HG03060 (cell line): ENCODE data around the gene GGA1.
A peak's percentile ranks its signal among the peaks of the same experiment; 100 is the strongest.

ENCODE experiments used
- ATAC-seq: cut with Tn5 transposase; IDR thresholded peaks from one replicate; pipeline ENCODE4 v1.9.1; 2021; ENCODE audit warnings: low read depth, moderate number of reproducible peaks; ENCODE audit not compliant: unreplicated experiment

GGA1 gene

GRCh38 chr22:37608477-37609239 is at the start of gene GGA1:
GGA1 (plus strand) TSS chr22:37608834; CDS start chr22:37608861, 27 bp downstream.
- ATAC-seq = peak; percentile 72

GRCh38 chr22:37559521-37559900 is 49.1 kb upstream of the GGA1 start:
- ATAC-seq = no peak

GRCh38 chr22:37559901-37560607 is 48.6 kb upstream of the GGA1 start, which contains the start of gene CDC42EP1:
CDC42EP1 (plus strand) TSS chr22:37560480; CDS start chr22:37566350, 5,870 bp downstream.
- no peak for ATAC-seq

- ATAC-seq = no peak
Observed at GRCh38 chr22:37560608-37561211, 47.9 kb upstream of the GGA1 start.

- ATAC-seq = no peak
Observed at GRCh38 chr22:37561212-37562048, 47.2 kb upstream of the GGA1 start.

- ATAC-seq = no peak
Observed at GRCh38 chr22:37562049-37562875, 46.4 kb upstream of the GGA1 start.

GRCh38 chr22:37563153-37564081 is 45.2 kb upstream of the GGA1 start:
- ATAC-seq = no peak

GRCh38 chr22:37564111-37564711 is 44.4 kb upstream of the GGA1 start:
- no peak for ATAC-seq

GRCh38 chr22:37565830-37566229 is 42.8 kb upstream of the GGA1 start:
- no peak for ATAC-seq

GRCh38 chr22:37566329-37566837 is 42.3 kb upstream of the GGA1 start:
- ATAC-seq = no peak

GRCh38 chr22:37566903-37567798 is 41.5 kb upstream of the GGA1 start:
- no peak for ATAC-seq

- ATAC-seq = no peak
Observed at GRCh38 chr22:37568012-37568411, 40.6 kb upstream of the GGA1 start.

GRCh38 chr22:37568448-37569008 is 40.1 kb upstream of the GGA1 start:
- no peak for ATAC-seq

- no peak for ATAC-seq
Observed at GRCh38 chr22:37569009-37569920, 39.4 kb upstream of the GGA1 start.

GRCh38 chr22:37569921-37570660 is 38.5 kb upstream of the GGA1 start:
- ATAC-seq = no peak
